Mesothelial cell of epicardium (in vitro differentiated cells): Measurements from ENCODE around the gene PAXIP1. TPM values are rescaled to one million over a fixed set of nuclear protein-coding genes. Genes with fewer than 3 reads are reported as not detected.

ENCODE experiments used
- DNase-seq, 2 experiments: peaks; one replicate each; pipeline ENCODE4 v3.0.0; 2021; ENCODE audit warnings: low spot score in 2 of 2; ENCODE audit not compliant: unreplicated experiment in 2 of 2
- H3K27ac Mint-ChIP-seq: 2 replicates; pipeline ENCODE4 v1.8.0; 2021; ENCODE audit warnings: mixed read lengths
- H3K27me3 Mint-ChIP-seq: 2 replicates; pipeline ENCODE4 v1.8.0; 2021; ENCODE audit warnings: low read depth, mixed read lengths
- H3K36me3 Mint-ChIP-seq: 2 replicates; pipeline ENCODE4 v1.8.0; 2021; ENCODE audit warnings: mixed read lengths
- H3K4me1 Mint-ChIP-seq: 2 replicates; pipeline ENCODE4 v1.8.0; 2021; ENCODE audit warnings: mixed read lengths
- H3K4me3 Mint-ChIP-seq: 2 replicates; pipeline ENCODE4 v1.8.0; 2021; ENCODE audit warnings: mild to moderate bottlenecking, moderate library complexity, mixed read lengths
- H3K9me3 Mint-ChIP-seq: 2 replicates; pipeline ENCODE4 v1.8.0; 2021; ENCODE audit warnings: mixed read lengths
- CTCF ChIP-seq: fragments of 200-600 bp; sonication (generic); IDR thresholded peaks from one replicate; pipeline ENCODE4 v1.5.0; 2021; ENCODE audit warnings: antibody characterized with exemption; ENCODE audit not compliant: unreplicated experiment
- total RNA-seq: library from RNA; stranded (reverse); gene quantifications from 3 replicates; pipeline ENCODE4 v1.2.1, GENCODE V29; 2021

The PAXIP1 gene
- total RNA-seq, 1 donor from 2014 or later, result 21.3 TPM

- no peak overlapping the region for H3K4me3 Mint-ChIP-seq
- TF ChIP-seq CTCF, result no peak
Observed at GRCh38 chr7:154909241-154910105, 93.5 kb downstream of the PAXIP1 start.

GRCh38 chr7:154907651-154908620 is 95.0 kb downstream of the PAXIP1 start:
- Mint-ChIP-seq H3K36me3 (no peaks in the 10 kb centered on the region), H3K27me3 (peaks cover 3% of the 10 kb centered on the region), H3K9me3 (peaks cover 10% of the 10 kb centered on the region), H3K4me3 (no peak overlapping the region), H3K4me1 (no peaks in the 10 kb centered on the region), H3K27ac (no peak overlapping the region)
- TF ChIP-seq CTCF, result no peak
- DNase-seq, result no peak

More at GRCh38 chr7:154909241-154910105, 93.5 kb downstream of the PAXIP1 start:
- Mint-ChIP-seq H3K27ac (no peak overlapping the region), H3K27me3 (peaks cover 7% of the 10 kb centered on the region), H3K4me1 (peaks cover 3% of the 10 kb centered on the region), H3K36me3 (no peaks in the 10 kb centered on the region), H3K9me3 (peaks cover 10% of the 10 kb centered on the region)
- DNase-seq, result no peak

GRCh38 chr7:154906736-154907355 is 96.1 kb downstream of the PAXIP1 start:
- Mint-ChIP-seq H3K27ac (no peak overlapping the region), H3K4me1 (no peaks in the 10 kb centered on the region)

GRCh38 chr7:154906201-154906600 is 96.7 kb downstream of the PAXIP1 start:
- H3K27me3 Mint-ChIP-seq, result no peaks in the 10 kb centered on the region
- H3K9me3 Mint-ChIP-seq, result peaks cover 7% of the 10 kb centered on the region
- DNase-seq, result no peak
- no peak for TF ChIP-seq CTCF
- H3K4me1 Mint-ChIP-seq, result no peaks in the 10 kb centered on the region
- no peak overlapping the region for H3K4me3 Mint-ChIP-seq
- no peaks in the 10 kb centered on the region for H3K36me3 Mint-ChIP-seq
- no peak overlapping the region for H3K27ac Mint-ChIP-seq

More at GRCh38 chr7:154906736-154907355, 96.1 kb downstream of the PAXIP1 start:
- no peak for DNase-seq
- Mint-ChIP-seq H3K27me3 (peaks cover 3% of the 10 kb centered on the region), H3K36me3 (no peaks in the 10 kb centered on the region), H3K4me3 (no peak overlapping the region), H3K9me3 (peaks cover 10% of the 10 kb centered on the region)
- no peak for TF ChIP-seq CTCF

- no peak for DNase-seq
Observed at GRCh38 chr7:154905615-154906014, 97.3 kb downstream of the PAXIP1 start.

More at GRCh38 chr7:154905615-154906014, 97.3 kb downstream of the PAXIP1 start:
- no peak overlapping the region for H3K4me3 Mint-ChIP-seq
- no peaks in the 10 kb centered on the region for H3K36me3 Mint-ChIP-seq
- peaks cover under 1% of the 10 kb centered on the region for H3K9me3 Mint-ChIP-seq
- no peak overlapping the region for H3K27ac Mint-ChIP-seq
- no peaks in the 10 kb centered on the region for H3K4me1 Mint-ChIP-seq
- no peaks in the 10 kb centered on the region for H3K27me3 Mint-ChIP-seq
- TF ChIP-seq CTCF, result no peak
